Peyer's patch (tissue), 4 donors: ENCODE data around the gene MOG.

Source experiments
- POLR2A ChIP-seq, 2 donors: fragments of 450-650 bp; IDR thresholded peaks; one replicate each; pipeline ENCODE4 v1.5.1; 2017; ENCODE audit warnings: antibody characterized with exemption in 2 of 2, mild to moderate bottlenecking in 2 of 2, moderate library complexity in 2 of 2
- TF ChIP-seq, protein P1 (sequence below), 6 experiments: fragments of 450-650 bp in 4 of 6; fragments of 200-600 bp in 2 of 6; sonication (generic) in 1 of 6; IDR thresholded peaks; one replicate each; pipeline ENCODE4 v1.5.1; 2017 to 2019; ENCODE audit warnings: antibody characterized with exemption in 6 of 6, mild to moderate bottlenecking in 3 of 6, moderate library complexity in 1 of 6

DNA sequence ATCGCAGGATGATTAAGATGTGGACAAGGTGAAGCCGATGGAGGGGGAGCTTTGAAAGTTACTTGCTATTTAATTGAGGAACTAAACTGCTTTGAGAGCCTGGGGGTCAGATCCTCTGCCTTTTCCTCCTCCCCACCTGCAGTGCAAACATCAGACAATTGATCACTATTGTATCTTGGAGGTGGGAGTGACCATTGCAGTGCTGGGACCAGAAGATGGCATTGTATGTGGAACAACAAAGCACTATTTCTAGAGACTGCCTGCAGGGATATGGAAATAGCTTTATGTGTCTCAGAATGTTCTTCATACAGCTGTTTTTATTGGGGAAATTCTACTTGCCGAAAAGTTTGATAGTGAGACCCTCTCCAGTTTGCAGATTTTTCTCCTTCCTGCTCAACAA is 4.2 kb downstream of the MOG start:
- TF ChIP-seq POLR2A (IDR thresholded peaks at IDR 0.05) = no peak
- TF ChIP-seq, protein P1, sequence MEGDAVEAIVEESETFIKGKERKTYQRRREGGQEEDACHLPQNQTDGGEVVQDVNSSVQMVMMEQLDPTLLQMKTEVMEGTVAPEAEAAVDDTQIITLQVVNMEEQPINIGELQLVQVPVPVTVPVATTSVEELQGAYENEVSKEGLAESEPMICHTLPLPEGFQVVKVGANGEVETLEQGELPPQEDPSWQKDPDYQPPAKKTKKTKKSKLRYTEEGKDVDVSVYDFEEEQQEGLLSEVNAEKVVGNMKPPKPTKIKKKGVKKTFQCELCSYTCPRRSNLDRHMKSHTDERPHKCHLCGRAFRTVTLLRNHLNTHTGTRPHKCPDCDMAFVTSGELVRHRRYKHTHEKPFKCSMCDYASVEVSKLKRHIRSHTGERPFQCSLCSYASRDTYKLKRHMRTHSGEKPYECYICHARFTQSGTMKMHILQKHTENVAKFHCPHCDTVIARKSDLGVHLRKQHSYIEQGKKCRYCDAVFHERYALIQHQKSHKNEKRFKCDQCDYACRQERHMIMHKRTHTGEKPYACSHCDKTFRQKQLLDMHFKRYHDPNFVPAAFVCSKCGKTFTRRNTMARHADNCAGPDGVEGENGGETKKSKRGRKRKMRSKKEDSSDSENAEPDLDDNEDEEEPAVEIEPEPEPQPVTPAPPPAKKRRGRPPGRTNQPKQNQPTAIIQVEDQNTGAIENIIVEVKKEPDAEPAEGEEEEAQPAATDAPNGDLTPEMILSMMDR (IDR thresholded peaks at IDR 0.05) = no peak
